ENCODE data around the gene SLC30A10.
"Not testable (repeated sequence)": the region's sequence is repeated elsewhere in the genome, so short reads cannot be mapped to it uniquely, and the experiment has no call there.

Gene SLC30A10

DNA sequence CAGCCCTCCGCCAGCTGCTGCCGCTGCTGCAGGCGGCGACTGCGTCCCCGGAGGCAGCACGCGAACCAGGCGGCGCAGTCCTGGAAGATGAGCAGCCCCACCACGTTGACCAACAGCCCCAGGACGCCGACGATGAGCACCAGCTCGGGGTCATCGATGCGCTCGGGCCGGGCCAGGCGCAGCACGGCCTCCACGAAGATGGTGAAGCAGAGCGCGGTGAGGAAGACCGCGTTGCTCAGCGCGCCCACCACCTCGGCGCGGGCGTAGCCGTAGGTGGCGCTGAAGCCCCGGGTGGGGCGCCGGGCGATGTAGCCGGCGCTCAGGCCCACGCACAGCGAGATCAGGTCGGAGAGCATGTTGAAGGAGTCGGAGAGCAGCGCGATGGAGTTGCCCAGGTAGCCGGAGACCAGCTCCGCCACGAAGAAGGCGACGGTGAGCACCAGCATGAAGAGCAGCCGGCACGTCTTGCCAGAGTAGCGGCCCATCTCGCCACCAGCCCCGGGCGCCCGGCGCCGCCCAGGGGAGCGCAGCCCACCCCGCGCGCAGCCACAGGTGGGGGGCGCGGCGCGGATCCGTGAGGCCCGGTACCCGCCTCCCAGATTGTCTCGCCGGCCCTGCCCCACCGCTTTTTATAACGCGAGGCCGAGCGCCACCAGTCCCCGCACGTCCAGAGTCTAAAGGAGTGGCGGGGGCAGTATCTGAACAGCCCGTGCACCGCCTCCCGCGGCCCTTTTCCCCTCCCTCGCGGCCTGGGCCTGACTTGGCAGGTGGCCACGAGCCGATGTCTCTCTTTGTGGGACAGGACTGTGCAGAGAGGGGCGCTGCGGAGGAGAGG is at the start of gene SLC30A10:
TSS of gene SLC30A10 (minus strand) at position 602 of the 835 bp plus-strand sequence. CDS start at position 485, 117 bp downstream.
- DNase-seq, result no peak

DNA sequence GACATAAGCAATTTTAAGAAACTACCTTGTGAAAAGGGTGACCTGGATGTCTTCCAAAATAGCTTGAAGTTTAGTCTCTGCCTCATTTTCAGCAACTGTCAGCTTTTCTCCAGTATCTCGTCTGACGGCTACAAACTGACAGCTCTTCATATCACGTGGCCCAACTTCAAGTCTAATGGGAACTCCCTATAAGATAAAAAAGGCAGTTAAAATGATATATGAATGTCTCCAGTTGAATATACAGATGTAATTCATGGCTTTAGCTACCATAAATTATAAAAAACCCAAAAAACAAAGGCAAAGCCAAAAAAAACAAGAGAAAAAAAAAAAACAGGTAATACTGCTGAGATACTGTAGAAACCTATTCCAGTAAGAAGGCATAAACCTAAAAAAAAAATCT is 44.9 kb upstream of the SLC30A10 start:
- no peak for DNase-seq

DNA sequence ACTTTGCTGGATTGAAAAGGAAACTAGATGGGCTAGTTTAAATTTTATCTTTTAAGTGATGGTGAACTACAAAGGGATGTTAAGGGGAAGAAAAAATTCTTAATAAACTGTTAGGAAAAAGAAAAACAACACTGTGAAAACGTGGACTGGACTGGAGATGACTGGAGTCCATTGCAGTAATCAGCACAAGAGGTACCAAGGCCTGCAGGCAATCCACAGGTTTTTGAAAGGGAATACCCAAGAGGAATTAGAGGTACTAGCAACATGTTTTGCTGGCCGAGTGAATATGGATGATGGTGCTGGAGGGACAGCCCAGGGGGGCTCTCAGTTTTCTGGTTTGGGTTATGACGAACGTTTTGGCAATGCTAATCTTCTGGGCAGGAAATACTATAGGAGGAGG is 39.0 kb upstream of the SLC30A10 start:
- no peak for DNase-seq

DNA sequence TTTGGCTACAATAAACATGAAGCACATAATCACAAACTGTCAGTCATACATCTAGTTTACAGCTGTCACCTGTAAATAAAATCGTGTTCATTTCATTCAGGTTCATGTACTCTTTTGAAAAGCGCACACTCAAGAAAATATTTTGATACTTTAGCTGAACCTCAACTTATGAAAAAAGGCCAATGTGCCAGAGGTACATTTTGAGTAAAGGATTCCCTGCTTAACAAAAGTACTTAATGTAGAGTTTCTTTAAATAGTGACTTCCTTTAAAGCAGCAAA is 37.7 kb upstream of the SLC30A10 start:
- DNase-seq, result no peak

DNA sequence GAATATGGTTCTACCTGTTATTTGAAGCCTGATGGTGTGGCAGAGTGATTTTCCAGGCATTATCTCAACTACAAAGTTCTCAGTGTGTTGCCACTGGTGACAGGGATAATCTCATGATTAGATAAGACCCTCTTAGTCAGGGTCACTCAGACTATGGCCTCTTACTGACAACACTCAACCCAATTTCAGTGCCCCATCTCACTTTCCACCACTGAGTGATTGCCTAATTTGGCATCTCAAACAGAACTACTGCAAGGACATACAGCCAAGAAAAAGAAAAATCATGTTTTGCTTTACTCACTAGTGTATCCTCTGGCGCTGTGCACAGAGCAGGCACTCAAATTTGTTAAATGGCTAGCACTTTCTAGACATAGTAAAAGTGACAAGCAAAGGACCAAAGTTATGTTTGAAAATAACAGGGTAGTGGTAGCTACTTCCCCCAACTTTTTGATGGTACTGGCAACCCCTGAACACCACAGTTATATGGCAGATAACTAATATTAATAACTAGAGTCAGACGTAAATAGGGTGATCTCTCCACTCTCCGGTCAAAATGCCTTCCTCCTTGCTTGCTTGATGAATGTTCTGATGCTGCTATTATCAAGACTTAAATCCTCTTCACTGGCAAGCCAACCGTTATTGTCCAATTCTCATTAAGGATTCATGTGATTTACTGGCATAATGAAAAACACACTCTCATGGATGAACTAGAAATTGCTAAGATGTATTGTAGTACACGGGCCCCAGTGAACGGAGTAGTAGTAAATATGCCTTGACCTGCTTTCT is 37.1 kb upstream of the SLC30A10 start:
- DNase-seq, result no peak

DNA sequence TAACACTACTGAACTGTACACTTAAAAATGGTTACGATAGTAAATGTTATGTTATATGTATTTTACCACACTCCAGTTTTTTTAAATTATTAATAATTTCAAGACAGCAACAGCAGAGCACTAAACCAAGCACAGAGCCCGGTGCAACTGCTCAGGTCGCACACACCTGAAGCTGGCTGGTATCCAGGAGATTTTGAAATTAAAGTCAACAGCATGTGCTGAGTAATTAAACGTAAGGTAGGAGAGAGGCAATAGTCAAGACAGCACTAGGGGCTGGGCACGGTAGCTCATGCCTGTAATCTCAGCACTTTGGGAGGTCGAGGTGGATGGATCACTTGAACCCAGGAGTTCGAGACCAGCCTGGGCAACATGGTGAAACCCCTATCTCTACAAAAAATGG is 35.1 kb upstream of the SLC30A10 start:
- DNase-seq, result no peak

DNA sequence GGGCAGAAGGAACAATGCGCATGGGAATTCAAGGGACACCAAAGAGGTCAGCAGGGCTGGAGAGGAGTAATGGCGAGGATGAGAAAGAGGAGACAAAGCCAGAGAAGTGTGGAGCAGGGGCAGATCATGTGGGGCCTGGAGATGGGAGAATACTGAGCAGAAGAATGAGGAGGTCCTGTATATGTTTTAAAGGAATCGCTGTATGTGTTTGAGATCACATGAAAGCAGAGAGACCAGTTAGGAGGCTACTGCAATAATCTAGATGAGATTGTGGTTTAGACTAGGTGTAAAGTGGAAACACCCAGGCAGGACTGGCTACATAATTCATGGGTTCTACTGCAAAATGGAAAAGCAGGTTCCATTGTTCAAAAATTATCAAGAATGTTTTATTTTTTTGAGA is 33.3 kb upstream of the SLC30A10 start:
- DNase-seq, result no peak

DNA sequence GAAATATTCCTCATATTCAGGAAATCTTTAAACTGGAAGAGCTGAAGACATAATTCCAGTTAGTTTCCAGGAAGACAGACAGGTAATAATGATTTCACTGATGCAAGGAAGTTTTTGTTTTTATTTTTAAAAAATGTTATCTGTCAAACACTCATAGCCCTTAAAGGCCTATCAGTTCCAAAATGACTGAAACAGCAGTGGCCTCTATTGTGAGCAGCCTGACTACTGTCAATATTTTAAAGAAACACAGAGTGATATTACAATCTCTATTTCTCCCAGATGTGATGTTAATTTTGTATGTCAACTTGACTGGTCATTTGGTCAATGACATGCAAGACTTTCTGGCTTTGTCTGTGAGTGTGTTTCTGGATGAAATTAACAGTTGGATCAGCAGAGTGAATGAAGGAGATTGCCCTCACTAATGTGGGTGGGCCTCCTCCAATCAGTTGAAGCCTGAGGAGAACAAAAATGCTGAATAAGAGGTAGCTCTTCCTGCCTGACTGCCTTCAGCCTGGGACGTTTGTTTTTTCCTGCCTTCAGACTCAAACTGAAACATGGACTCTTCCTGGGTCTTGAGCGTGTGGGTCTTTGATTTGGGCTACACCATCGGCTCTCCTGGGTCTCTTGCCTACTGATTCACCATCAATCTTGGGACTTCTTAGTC is 31.3 kb upstream of the SLC30A10 start:
- no peak for DNase-seq

DNA sequence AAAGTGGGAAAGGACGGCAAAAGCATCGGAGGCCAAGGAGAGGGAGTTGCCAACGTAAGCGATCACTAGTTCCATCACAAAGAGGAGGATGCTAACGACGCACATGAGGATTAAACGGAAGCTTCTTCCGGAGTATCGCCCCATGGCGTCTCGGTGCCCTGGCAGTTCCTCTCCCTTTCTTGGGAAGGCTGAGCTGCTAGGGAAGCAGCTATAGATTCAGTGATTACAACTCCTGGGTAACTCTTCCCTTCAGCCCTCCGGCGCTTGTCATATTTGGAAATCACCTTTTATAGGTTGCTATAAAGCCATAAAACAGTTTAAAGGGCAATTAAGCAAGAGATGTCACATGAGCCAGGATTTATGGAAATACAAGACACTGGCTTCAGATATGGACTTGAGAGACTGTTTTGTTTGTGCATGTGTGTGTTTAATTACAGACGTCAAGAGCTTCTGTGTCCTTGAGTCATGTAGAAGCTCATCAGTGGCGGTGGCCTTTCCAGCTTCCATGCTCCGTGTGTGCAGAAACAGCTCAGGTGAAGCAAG is 30.6 kb upstream of the SLC30A10 start:
- DNase-seq, result no peak

DNA sequence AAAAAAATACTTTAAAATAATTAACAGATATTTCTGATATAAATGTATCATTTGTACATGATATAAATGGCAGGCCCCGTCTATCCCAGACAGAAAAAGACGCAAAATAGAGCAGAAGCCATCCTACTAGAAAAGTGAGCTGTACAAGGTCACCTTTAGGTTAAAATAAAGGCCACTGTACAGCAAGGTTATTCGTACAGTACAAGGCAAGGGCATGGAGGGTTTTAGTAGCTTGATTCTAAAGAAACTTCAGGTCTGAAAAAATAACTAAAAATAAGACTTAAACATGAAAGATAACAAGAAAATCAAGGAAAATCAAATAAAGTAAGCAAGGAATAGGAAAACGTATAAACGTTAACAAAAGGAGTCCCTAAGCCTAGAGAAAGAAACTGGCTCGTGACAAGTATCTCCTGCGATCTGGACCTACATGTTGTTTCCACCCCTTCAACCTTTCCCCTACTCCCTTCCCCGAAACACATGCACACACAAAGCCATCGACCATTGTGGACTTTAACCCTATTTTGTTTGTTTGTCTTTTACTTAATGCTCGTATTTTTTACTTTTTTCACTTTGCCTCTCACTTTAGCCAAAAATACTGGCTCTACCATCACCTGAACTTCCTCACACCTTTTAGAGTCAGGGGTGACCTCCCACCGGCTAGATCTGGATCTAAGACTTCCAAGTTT is 26.5 kb upstream of the SLC30A10 start:
- DNase-seq, result no peak

DNA sequence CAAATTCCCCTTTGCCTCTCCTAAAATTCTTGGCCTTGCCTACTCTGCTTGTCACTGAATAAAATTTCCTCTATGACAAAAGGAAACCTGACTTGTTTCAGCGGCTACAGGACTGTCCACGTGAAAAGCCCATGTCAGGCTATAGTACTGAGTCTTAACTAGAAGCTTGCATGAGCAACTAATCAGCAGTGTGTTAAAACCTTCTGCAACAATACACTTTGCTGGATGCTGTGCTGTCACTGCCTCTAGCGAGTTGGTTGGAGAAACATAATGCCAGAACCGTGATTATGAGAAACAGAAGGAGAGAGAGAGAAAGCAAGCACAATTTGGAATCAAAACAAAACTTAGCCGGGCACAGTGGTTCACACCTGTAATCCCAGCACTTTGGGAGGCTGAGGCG is 25.7 kb upstream of the SLC30A10 start:
- DNase-seq, result no peak

DNA sequence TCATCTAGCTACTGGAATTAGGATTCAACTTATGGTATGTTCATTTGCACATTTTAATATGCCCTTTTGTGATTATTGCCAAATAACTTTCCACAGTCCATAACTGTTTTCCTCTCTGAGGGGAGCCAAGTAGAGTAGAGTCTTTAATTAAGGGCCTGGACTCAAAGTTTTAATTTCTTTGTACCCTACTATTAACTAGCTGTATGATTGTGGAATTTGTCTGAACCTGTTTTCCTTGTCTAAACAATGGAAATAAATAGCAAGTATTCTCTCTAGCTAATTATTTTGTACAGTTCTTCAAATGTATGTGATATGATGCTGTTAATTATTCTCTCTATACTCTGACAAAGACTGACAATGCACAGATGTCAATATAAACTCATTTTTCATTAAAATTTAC is 24.0 kb upstream of the SLC30A10 start:
- DNase-seq, result no peak

DNA sequence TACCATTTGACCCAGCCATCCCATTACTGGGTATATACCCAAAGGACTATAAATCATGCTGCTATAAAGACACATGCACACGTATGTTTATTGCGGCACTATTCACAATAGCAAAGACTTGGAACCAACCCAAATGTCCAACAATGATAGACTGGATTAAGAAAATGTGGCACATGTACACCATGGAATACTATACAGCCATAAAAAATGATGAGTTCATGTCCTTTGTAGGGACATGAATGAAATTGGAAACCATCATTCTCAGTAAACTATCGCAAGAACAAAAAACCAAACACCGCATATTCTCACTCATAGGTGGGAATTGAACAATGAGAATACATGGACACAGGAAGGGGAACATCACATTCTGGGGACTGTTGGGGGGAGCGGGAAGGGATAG is 20.9 kb upstream of the SLC30A10 start:
- not testable (repeated sequence) for DNase-seq

DNA sequence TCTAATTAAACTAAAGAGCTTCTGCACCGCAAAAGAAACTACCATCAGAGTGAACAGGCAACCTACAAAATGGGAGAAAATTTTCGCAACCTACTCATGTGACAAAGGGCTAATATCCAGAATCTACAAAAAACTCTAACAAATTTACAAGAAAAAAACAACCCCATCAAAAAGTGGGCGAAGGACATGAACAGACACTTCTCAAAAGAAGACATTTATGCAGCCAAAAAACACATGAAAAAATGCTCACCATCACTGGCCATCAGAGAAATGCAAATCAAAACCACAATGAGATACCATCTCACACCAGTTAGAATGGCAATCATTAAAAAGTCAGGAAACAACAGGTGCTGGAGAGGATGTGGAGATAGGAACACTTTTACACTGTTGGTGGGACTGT is 20.4 kb upstream of the SLC30A10 start:
- not testable (repeated sequence) for DNase-seq

DNA sequence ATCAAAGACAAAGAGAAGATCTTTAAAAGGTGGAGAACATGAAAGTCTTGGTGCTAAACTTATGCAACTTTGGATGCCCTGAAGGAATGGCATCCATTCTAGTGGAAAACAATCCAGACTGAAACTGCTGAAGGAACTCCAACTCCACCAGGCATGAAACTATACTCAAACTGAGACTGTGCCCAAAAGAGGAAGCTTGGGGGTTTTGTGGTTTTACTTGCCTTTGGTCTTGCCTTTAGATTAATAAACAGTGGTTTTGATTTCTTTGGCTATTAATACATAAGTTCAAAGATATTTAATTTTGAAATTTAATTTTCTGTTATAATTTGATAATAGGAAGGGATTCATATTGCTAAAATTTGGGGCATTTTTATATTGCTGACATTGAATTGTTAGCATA is 17.4 kb upstream of the SLC30A10 start:
- DNase-seq, result no peak

DNA sequence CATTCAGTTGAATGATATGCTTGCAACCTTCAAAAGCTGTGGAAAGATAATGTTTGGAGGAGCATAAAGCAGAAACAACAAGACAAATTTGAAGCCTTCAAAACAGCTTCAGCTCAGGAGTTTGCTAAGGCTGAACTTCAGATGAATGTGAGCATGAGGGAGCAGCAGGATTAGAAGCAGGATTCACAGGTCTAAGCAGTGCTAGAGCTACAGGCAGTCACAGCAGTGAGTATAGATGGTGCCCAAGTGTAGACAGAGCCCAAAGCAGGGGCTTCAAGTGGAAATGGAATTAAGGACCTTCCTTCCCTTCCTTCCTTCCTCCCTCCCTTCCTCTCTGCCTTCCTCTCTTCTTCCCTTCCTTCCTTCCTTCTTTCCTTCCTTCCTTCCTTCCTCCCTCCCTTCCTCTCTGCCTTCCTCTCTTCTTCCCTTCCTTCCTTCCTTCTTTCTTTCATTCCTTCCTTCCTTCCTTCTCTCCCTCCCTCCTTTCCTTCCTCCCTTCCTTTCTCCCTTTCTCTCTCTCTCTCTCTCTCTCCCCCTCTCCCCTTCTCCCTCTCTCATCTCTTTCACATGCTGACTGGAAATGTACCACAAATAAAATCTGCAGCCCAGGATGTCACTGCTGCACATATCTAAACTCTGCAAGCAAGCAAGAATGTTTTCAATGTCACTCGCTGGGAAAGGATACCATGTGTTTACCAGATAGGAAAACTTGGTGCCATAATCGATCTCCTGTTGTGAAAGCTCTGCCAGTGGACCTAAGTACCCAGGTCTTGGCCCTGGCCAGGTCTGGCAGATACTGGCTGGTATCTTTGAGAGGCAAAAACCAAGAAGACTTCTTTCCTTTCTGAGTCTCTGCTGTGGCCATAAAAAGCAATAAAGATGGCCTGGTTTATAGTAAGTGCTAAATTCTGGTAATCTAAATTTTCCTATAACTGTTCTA is 13.1 kb upstream of the SLC30A10 start:
- no peak for DNase-seq

DNA sequence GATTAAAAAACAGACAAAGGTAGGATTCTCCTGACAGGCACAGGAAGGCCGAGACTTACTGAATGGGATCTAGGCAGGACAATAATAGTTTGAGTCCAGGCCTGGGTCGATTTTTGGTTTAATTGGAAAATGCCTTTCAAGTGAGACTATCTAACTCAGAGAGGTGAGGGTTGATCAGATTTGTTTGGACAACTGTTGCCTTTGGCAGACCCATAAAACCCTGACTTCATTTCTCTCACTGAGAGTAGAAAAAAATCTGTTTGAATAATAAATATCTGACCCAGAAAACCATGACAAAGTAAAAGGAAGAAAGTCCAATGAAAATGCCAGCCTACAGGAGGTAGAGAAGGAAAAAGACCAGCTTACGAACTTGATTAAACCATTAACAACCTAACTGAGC is 12.3 kb upstream of the SLC30A10 start:
- no peak for DNase-seq

DNA sequence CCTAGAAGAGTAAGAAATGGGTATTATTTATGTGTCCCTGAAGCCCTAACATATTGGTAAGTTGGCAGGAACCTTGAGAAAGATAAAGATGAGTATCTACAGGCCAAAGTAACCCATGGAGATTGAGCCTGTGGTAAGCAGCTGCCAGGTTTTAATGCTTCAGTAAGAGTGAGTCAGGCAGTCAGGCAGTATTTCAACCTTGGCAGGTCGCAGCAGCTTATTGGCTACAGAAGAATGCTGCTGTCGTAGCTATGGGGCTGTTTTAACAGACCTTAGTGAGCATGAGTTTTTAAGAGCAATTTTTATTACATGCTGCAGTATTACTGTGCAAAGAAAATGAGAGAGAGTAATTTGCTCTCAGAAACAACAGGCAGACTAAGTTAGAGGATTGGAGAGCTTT is 10.3 kb upstream of the SLC30A10 start:
- DNase-seq, result no peak

DNA sequence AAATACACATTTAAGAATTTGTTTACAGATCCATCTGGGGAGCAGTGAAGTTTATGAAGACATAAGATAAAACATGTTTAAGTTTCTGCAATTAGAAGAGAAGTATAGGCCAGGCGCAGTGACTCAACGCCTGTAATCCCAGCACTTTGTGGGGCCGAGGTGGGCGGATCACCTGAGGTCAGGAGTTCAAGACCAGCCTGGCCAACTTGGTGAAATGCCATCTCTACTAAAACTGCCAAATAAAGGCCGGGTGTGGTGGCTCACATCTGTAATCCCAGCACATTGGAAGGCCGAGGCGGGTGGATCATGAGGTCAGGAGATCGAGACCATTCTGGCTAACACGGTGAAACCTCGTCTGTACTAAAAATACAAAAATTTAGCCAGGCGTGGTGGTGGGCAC is 5.4 kb upstream of the SLC30A10 start:
- not testable (repeated sequence) for DNase-seq

DNA sequence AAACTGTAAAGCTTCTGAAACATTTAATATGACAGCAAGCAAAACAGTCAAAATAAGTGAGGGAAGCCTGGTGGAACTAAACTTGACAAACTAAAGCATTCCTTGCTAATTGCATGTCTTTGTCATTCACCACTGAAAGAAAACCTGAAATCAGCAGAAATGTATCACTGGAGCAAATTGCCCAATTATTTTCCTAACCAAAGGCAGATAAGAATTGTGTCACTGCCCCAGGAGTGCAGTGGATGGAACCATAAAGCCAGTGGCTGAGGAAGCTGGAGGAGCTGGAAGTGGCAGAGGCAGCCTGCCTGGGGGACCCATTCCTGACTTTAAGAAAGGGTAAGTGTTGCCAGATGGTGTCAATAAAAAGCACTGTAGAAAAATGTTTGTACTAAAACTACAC is 2.7 kb upstream of the SLC30A10 start:
- DNase-seq, result no peak

DNA sequence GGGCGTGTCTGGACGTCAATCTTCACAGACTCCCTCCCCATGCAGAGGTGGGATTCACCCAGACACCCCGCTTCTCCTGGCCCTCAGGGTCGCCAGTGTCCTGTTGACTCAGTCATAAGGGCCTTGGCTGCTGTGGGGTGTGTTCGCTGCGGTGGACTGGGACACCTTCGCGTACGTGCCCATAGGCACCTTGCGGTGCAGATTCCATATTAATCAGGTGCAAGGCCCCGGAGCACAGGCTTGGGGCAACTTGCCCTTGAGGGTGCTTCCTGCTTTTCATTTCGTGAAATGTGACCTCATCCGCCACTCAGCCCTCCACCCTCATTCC is 398 bp upstream of the SLC30A10 start:
- no peak for DNase-seq

DNA sequence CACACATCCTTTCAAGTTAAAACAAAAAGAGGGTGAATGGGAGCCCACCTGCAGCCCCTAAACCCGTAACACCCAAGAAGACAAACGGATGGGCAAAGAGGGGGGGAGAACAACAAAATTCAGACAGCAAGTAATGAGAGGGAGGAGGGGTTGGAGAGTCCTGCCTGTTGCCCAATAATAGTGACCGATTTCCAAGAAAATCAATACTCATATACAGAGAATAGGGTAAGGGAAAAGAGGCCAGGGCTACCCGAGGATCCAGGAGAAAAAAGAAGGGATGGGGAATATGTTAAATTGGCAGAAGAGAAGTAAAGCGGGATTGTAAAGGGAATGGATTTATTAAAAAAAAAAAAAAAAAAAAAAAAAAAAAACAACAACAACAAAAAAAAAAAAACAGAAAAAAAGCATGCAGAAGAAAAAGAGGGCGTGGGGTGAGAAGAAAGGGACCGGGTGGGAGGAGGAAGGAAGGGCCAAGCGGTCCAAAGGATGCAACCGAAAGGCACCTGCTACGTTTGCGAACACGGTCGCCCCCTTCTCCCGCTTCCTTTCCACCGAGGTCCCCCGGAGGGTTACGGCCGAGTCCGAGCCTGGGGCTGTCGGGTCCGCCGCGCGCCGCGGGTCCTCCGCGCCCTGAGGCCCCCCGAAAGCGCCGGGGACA is 930 bp downstream of the SLC30A10 start:
- no peak for DNase-seq
